ENCODE results near the gene POLE4.

- TF ChIP-seq POLR2A (IDR thresholded peaks at IDR 0.05; ENCODE audit: low read depth, low read length) (no peak), POLR2AphosphoS5 (IDR thresholded peaks at IDR 0.05; ENCODE audit: low read depth, low read length) (no peak), TAF1 (IDR thresholded peaks at IDR 0.05; ENCODE audit: borderline replicate concordance, low read depth, low read length) (no peak)
Measured at GRCh38 chr2:75012080-75012479, 53.6 kb downstream of the POLE4 start.
